Panc1 (cell line): ENCODE data around the gene CCNG2. TPM values are rescaled to one million over a fixed set of nuclear protein-coding genes. Genes with fewer than 3 reads are reported as not detected.

ENCODE experiments used
- ATAC-seq: fragments of 200-7000 bp; cut with Tn5 transposase; 2 replicates; pipeline ENCODE4 v1.9.1; 2020; ENCODE audit warnings: mild to moderate bottlenecking, moderate library complexity
- BruUV-seq: library from RNA; stranded (reverse); fragments of 400-500 nt; replicated peaks from 2 replicates; lab custom pipeline; 2021; lab: Mats Ljungman, UMichigan
- CTCF ChIA-PET: fragments of 300-600 bp; sonication (Branson Sonifier 250); formaldehyde crosslinking; loops from one replicate; lab custom pipeline; 2022; ENCODE audit warnings: antibody characterized with exemption; lab: Charles Lee
- POLR2A ChIA-PET: fragments of 300-600 bp; sonication (Branson Sonifier 250); formaldehyde crosslinking; loops from one replicate; lab custom pipeline; 2022; ENCODE audit warnings: antibody characterized with exemption; lab: Charles Lee
- DNase-seq: peaks from one replicate; pipeline ENCODE4 v3.0.0-alpha.2; 2010; ENCODE audit warnings: low read depth, low spot score
- H3K27ac ChIP-seq: 2 replicates; pipeline ENCODE4 v1.5.1; 2011; ENCODE audit warnings: mild to moderate bottlenecking, low read length, inconsistent platforms
- H3K27me3 ChIP-seq: fragments of 200-500 bp; sonication (Bioruptor generic); 2 replicates; pipeline ENCODE4 v1.6.0; 2014; ENCODE audit warnings: low read length, inconsistent platforms; ENCODE audit not compliant: control insufficient read depth, insufficient read depth
- H3K36me3 ChIP-seq: fragments of 200-500 bp; sonication (Bioruptor generic); 2 replicates; pipeline ENCODE4 v1.5.1; 2014; ENCODE audit warnings: inconsistent platforms, mild to moderate bottlenecking, low read length, moderate library complexity; ENCODE audit not compliant: control insufficient read depth, insufficient read depth
- H3K4me1 ChIP-seq: 2 replicates; pipeline ENCODE4 v1.5.1; 2011; ENCODE audit warnings: inconsistent platforms, mild to moderate bottlenecking, low read length, moderate library complexity; ENCODE audit not compliant: control insufficient read depth, insufficient read depth
- H3K4me3 ChIP-seq, 2 experiments: 2 replicates each; pipeline ENCODE4 v1.5.1; 2011 to 2012; ENCODE audit warnings: low read depth in 2 of 2, low read length in 2 of 2, mild to moderate bottlenecking in 2 of 2, inconsistent platforms in 1 of 2, moderate library complexity in 1 of 2
- H3K9me3 ChIP-seq: fragments of 200-500 bp; sonication (Bioruptor generic); 2 replicates; pipeline ENCODE4 v1.5.1; 2014; ENCODE audit warnings: low read depth, mild to moderate bottlenecking, inconsistent platforms, low read length, moderate library complexity; ENCODE audit not compliant: control insufficient read depth, insufficient read depth
- POLR2AphosphoS5 ChIP-seq: IDR thresholded peaks from 2 replicates; pipeline ENCODE4 v1.6.1; 2012; ENCODE audit warnings: mild to moderate bottlenecking, low read depth, low read length, moderate library complexity
- SIN3A ChIP-seq: IDR thresholded peaks from 2 replicates; pipeline ENCODE4 v1.6.1; 2012; ENCODE audit warnings: low read depth, mild to moderate bottlenecking, low read length, moderate library complexity, borderline replicate concordance; ENCODE audit not compliant: insufficient read depth
- TCF7L2 ChIP-seq: IDR thresholded peaks from 2 replicates; pipeline ENCODE4 v1.6.1; 2011; ENCODE audit warnings: mild to moderate bottlenecking, low read depth, low read length, inconsistent platforms
- in situ Hi-C: cut with HindIII; loops from 2 replicates; pipeline ENCODE4 v1.10.0; 2016; ENCODE audit warnings: low sequenced_read_pairs, low pct_unique_long_range_greater_than_20kb
- intact Hi-C: fragments of 100-400 bp; cut with micrococcal nuclease; formaldehyde crosslinking; loops from one replicate; pipeline ENCODE4 v1.10.0; 2022; ENCODE audit not compliant: unreplicated experiment
- total RNA-seq: library from RNA; stranded (reverse); gene quantifications from one replicate; pipeline ENCODE4 v1.2.1, GENCODE V29; 2021; ENCODE audit not compliant: unreplicated experiment
- TF ChIP-seq, protein P1 (sequence below): fragments of 450-650 bp; IDR thresholded peaks from 2 replicates; pipeline ENCODE4 v1.5.1; 2017; ENCODE audit warnings: mild to moderate bottlenecking
- TF ChIP-seq, protein P2 (sequence below), 2 experiments: IDR thresholded peaks; 2 replicates each; pipeline ENCODE4 v1.6.1; 2011 to 2012; ENCODE audit warnings: low read depth in 2 of 2, control low read depth in 1 of 2, low read length in 1 of 2, mild to moderate bottlenecking in 1 of 2, moderate library complexity in 1 of 2; ENCODE audit not compliant: insufficient read depth in 1 of 2

The CCNG2 gene
- total RNA-seq, 1 experiment from 2014 or later, result 18.4 TPM

DNA sequence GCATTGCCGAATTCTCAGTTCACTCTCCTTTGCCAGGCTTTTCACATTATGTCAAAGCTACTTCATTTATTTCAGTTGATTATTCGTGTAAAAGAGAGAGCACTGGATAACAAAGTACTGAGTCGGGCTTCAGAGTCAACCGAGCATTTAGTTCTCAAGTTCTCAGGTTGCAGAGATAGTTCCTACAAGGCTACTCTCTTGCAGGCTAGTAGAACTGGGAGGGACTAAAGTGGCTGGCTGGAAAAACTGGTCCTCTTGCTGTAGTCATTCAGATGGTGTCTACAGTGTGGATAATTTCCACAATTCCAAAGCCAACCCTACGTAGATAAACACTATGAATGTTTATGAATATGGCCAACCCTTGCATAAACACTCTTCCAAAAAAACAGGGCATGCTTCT, 4.6 kb upstream of the CCNG2 start:
- POLR2A ChIA-PET, result no interaction called here
- in situ Hi-C loops, result no loop called here
- Histone ChIP-seq H3K36me3 (no peaks in the 10 kb centered on the region), H3K4me3 (no peak overlapping the region), H3K4me1 (peaks cover 4% of the 10 kb centered on the region; the same call in 1 of the 2 replicates), H3K9me3 (no peaks in the 10 kb centered on the region), H3K27me3 (no peaks in the 10 kb centered on the region), H3K27ac (no peak overlapping the region)
- ATAC-seq (no peak), DNase-seq (no peak)
- CTCF ChIA-PET, result no interaction called here
- no peak for TF ChIP-seq TCF7L2
- TF ChIP-seq, protein P1, sequence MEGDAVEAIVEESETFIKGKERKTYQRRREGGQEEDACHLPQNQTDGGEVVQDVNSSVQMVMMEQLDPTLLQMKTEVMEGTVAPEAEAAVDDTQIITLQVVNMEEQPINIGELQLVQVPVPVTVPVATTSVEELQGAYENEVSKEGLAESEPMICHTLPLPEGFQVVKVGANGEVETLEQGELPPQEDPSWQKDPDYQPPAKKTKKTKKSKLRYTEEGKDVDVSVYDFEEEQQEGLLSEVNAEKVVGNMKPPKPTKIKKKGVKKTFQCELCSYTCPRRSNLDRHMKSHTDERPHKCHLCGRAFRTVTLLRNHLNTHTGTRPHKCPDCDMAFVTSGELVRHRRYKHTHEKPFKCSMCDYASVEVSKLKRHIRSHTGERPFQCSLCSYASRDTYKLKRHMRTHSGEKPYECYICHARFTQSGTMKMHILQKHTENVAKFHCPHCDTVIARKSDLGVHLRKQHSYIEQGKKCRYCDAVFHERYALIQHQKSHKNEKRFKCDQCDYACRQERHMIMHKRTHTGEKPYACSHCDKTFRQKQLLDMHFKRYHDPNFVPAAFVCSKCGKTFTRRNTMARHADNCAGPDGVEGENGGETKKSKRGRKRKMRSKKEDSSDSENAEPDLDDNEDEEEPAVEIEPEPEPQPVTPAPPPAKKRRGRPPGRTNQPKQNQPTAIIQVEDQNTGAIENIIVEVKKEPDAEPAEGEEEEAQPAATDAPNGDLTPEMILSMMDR, result no peak
- TF ChIP-seq, protein P2, sequence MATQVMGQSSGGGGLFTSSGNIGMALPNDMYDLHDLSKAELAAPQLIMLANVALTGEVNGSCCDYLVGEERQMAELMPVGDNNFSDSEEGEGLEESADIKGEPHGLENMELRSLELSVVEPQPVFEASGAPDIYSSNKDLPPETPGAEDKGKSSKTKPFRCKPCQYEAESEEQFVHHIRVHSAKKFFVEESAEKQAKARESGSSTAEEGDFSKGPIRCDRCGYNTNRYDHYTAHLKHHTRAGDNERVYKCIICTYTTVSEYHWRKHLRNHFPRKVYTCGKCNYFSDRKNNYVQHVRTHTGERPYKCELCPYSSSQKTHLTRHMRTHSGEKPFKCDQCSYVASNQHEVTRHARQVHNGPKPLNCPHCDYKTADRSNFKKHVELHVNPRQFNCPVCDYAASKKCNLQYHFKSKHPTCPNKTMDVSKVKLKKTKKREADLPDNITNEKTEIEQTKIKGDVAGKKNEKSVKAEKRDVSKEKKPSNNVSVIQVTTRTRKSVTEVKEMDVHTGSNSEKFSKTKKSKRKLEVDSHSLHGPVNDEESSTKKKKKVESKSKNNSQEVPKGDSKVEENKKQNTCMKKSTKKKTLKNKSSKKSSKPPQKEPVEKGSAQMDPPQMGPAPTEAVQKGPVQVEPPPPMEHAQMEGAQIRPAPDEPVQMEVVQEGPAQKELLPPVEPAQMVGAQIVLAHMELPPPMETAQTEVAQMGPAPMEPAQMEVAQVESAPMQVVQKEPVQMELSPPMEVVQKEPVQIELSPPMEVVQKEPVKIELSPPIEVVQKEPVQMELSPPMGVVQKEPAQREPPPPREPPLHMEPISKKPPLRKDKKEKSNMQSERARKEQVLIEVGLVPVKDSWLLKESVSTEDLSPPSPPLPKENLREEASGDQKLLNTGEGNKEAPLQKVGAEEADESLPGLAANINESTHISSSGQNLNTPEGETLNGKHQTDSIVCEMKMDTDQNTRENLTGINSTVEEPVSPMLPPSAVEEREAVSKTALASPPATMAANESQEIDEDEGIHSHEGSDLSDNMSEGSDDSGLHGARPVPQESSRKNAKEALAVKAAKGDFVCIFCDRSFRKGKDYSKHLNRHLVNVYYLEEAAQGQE (IDR thresholded peaks at IDR 0.05; ENCODE audit: insufficient read depth in 1 of 2, low read depth in 2 of 2, low read length in 1 of 2), result no peak
- no peak for TF ChIP-seq POLR2AphosphoS5
- no peak for TF ChIP-seq SIN3A
- intact Hi-C loops, result no loop called here
- BruUV-seq, result no TSS peak

DNA sequence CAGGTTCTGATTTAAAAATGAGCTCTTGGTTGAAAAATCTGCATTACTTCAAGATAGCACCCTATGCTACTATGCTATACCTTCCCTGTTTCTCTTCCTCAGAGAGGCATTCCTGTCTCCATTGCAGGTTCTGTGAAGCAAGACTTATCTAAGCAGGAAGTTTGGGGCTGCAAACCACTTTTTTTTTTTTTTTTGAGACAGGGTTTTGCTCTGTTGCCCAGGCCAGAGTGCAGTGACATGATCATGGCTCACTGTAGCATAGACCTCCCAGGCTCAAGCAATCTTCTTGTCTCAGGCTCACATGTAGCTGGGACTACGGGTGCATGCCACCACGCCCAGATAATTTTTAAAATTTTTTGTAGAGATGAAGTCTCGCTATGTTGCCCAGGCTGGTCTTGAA, 4.0 kb upstream of the CCNG2 start:
- no peaks in the 10 kb centered on the region for H3K27me3 ChIP-seq
- H3K9me3 ChIP-seq, result no peaks in the 10 kb centered on the region
- no peak overlapping the region for H3K27ac ChIP-seq
- ATAC-seq (no peak), DNase-seq (no peak)
- in situ Hi-C loops, result no loop called here
- H3K36me3 ChIP-seq, result no peaks in the 10 kb centered on the region
- ChIA-PET CTCF (no interaction called here), POLR2A (no interaction called here)
- no peak overlapping the region for H3K4me3 ChIP-seq
- BruUV-seq, result no TSS peak
- intact Hi-C loops, result no loop called here
- H3K4me1 ChIP-seq, result peaks cover 4% of the 10 kb centered on the region; the same call in 1 of the 2 replicates
- TF ChIP-seq, protein P2 (IDR thresholded peaks at IDR 0.05; ENCODE audit: insufficient read depth in 1 of 2, low read depth in 2 of 2, low read length in 1 of 2), result no peak
- TF ChIP-seq, protein P1, result no peak
- TF ChIP-seq POLR2AphosphoS5 (no peak), SIN3A (no peak), TCF7L2 (no peak)
